Stimulated activated CD4-positive, alpha-beta T cell treated with anti-CD3 and anti-CD28 coated beads, Interleukin-15, amount 100 ng/mL, for 48 hours (primary cell): ENCODE results near the gene C20orf144.

Source experiments
- DNase-seq, 2 donors: peaks; one replicate each; pipeline ENCODE4 v3.0.0-alpha.2; 2020; ENCODE audit warnings: low read depth in 2 of 2

Gene C20orf144

GRCh38 chr20:33650111-33650752 lies 11.9 kb upstream of the C20orf144 start:
- DNase-seq, result no peak

GRCh38 chr20:33650753-33651561 lies 11.2 kb upstream of the C20orf144 start:
- DNase-seq, result no peak

- no peak for DNase-seq
These were observed 10.5 kb upstream of the C20orf144 start for GRCh38 chr20:33651562-33652048.

GRCh38 chr20:33653218-33653899 lies 8.8 kb upstream of the C20orf144 start:
- DNase-seq, result no peak

- DNase-seq, result no peak
These were observed 8.1 kb upstream of the C20orf144 start for GRCh38 chr20:33653900-33654596.

- DNase-seq, result no peak
These were observed 7.4 kb upstream of the C20orf144 start for GRCh38 chr20:33654680-33655161.

GRCh38 chr20:33655164-33655563 lies 7.0 kb upstream of the C20orf144 start:
- no peak for DNase-seq

GRCh38 chr20:33656010-33656782 lies 5.9 kb upstream of the C20orf144 start:
- DNase-seq, result no peak

GRCh38 chr20:33656783-33657703 lies 5.1 kb upstream of the C20orf144 start:
- no peak for DNase-seq

GRCh38 chr20:33657704-33658095 lies 4.4 kb upstream of the C20orf144 start:
- no peak for DNase-seq

- no peak for DNase-seq
These were observed 3.6 kb upstream of the C20orf144 start for GRCh38 chr20:33658510-33658909.

GRCh38 chr20:33658929-33659328 lies 3.2 kb upstream of the C20orf144 start:
- no peak for DNase-seq

GRCh38 chr20:33659341-33660034 lies 2.6 kb upstream of the C20orf144 start:
- no peak for DNase-seq

GRCh38 chr20:33660035-33660684 lies 2.0 kb upstream of the C20orf144 start:
- no peak for DNase-seq

GRCh38 chr20:33660685-33661058 lies 1.5 kb upstream of the C20orf144 start:
- no peak for DNase-seq

- DNase-seq, result peak; percentile 68 to 84
These were observed 1.3 kb downstream of the C20orf144 start for GRCh38 chr20:33663161-33664084.

GRCh38 chr20:33664085-33664761 lies 2.1 kb downstream of the C20orf144 start:
- no peak for DNase-seq
